Omental fat pad (tissue), 4 donors: ENCODE measurements around the gene NAV2. TPM values are rescaled to one million over a fixed set of nuclear protein-coding genes. Genes with fewer than 3 reads are reported as not detected.

Source experiments
- ATAC-seq: fragments of 150-250 bp; one replicate; pipeline ENCODE4 v1.9.1; 2016; ENCODE audit warnings: mild to moderate bottlenecking, moderate library complexity; ENCODE audit not compliant: low FRiP score
- DNase-seq: peaks from one replicate; pipeline ENCODE4 v3.0.0-alpha.2; 2019; ENCODE audit warnings: low spot score
- CTCF ChIP-seq, 3 donors: fragments of 450-650 bp; IDR thresholded peaks; one replicate each; pipeline ENCODE4 v1.5.1; 2016 to 2017; ENCODE audit warnings: antibody characterized with exemption in 3 of 3, mild to moderate bottlenecking in 3 of 3, moderate library complexity in 2 of 3
- total RNA-seq, 4 donors: library from RNA; depleted of rRNA; stranded (reverse); fragments of >200 nt; gene quantifications; one replicate each; pipeline ENCODE4 v1.1.0, GENCODE V29; 2016

The NAV2 gene
- total RNA-seq, 4 donors from 2014 or later: 6.3 to 41.6 (median 13.0) TPM

- no peak for DNase-seq
- TF ChIP-seq CTCF (IDR thresholded peaks at IDR 0.05): no peak
- ATAC-seq: no peak
Observed at GRCh38 chr11:20015101-20015500, 302.5 kb downstream of the NAV2 start.

GRCh38 chr11:20015529-20016427 lies 303.1 kb downstream of the NAV2 start:
- ATAC-seq (no peak), DNase-seq (no peak)
- no peak for TF ChIP-seq CTCF (IDR thresholded peaks at IDR 0.05)

GRCh38 chr11:20016526-20016925 lies 303.9 kb downstream of the NAV2 start:
- ATAC-seq (no peak), DNase-seq (no peak)
- no peak for TF ChIP-seq CTCF (IDR thresholded peaks at IDR 0.05)

GRCh38 chr11:20017320-20017719 lies 304.7 kb downstream of the NAV2 start:
- DNase-seq: no peak
- no peak for ATAC-seq

GRCh38 chr11:20020198-20020597 lies 307.6 kb downstream of the NAV2 start:
- ATAC-seq (no peak), DNase-seq (no peak)
- TF ChIP-seq CTCF (IDR thresholded peaks at IDR 0.05): no peak

More at GRCh38 chr11:20017320-20017719, 304.7 kb downstream of the NAV2 start:
- TF ChIP-seq CTCF (IDR thresholded peaks at IDR 0.05): no peak

- no peak for TF ChIP-seq CTCF (IDR thresholded peaks at IDR 0.05)
- no peak for ATAC-seq
- no peak for DNase-seq
Observed at GRCh38 chr11:20020716-20021115, 308.1 kb downstream of the NAV2 start.

- no peak for ATAC-seq
- no peak for DNase-seq
- no peak for TF ChIP-seq CTCF (IDR thresholded peaks at IDR 0.05)
Observed at GRCh38 chr11:20021212-20021611, 308.6 kb downstream of the NAV2 start.
